NCI-H526 treated with DMSO at 0.1 percent for 48 hours (cell line): ENCODE measurements around the gene ALX3.

Source experiments
- DNase-seq: peaks from one replicate; lab custom pipeline; 2025; lab: John Stamatoyannopoulos, UW

Gene ALX3

GRCh38 chr1:110064576-110065337, 5.7 kb downstream of the ALX3 start:
- DNase-seq = no peak

- no peak for DNase-seq
Measured at GRCh38 chr1:110063781-110064180, 6.7 kb downstream of the ALX3 start.

- no peak for DNase-seq
Measured at GRCh38 chr1:110062612-110063011, 7.9 kb downstream of the ALX3 start.

- no peak for DNase-seq
Measured at GRCh38 chr1:110061341-110061740, 9.1 kb downstream of the ALX3 start.

- DNase-seq = no peak
Measured at GRCh38 chr1:110060662-110061060, 9.8 kb downstream of the ALX3 start.

GRCh38 chr1:110060034-110060661, 10.3 kb downstream of the ALX3 start:
- DNase-seq = no peak

- no peak for DNase-seq
Measured at GRCh38 chr1:110059133-110059863, 11.2 kb downstream of the ALX3 start.

- DNase-seq = no peak
Measured at GRCh38 chr1:110058591-110058990, 11.9 kb downstream of the ALX3 start.

GRCh38 chr1:110057963-110058518, 12.4 kb downstream of the ALX3 start:
- DNase-seq = no peak

GRCh38 chr1:110056776-110057175, 13.7 kb downstream of the ALX3 start:
- DNase-seq = no peak

- no peak for DNase-seq
Measured at GRCh38 chr1:110056285-110056683, 14.2 kb downstream of the ALX3 start.

GRCh38 chr1:110055493-110056284, 14.8 kb downstream of the ALX3 start:
- DNase-seq = no peak

GRCh38 chr1:110053552-110054428, 16.7 kb downstream of the ALX3 start:
- DNase-seq = no peak

- no peak for DNase-seq
Measured at GRCh38 chr1:110051262-110051648, 19.2 kb downstream of the ALX3 start.

- no peak for DNase-seq
Measured at GRCh38 chr1:110050602-110051261, 19.7 kb downstream of the ALX3 start.

- no peak for DNase-seq
Measured at GRCh38 chr1:110049801-110050601, 20.5 kb downstream of the ALX3 start.

- no peak for DNase-seq
Measured at GRCh38 chr1:110048923-110049601, 21.4 kb downstream of the ALX3 start.

GRCh38 chr1:110048240-110048639, 22.2 kb downstream of the ALX3 start:
- no peak for DNase-seq

- no peak for DNase-seq
Measured at GRCh38 chr1:110047463-110047862, 23.0 kb downstream of the ALX3 start.
